ENCODE data around the gene EFCAB7.

The EFCAB7 gene

GRCh38 chr1:63522891-63523728 lies at the start of gene EFCAB7, which contains the start of gene ITGB3BP:
Gene EFCAB7 (plus strand): TSS chr1:63523525. CDS start chr1:63525573, 2,048 bp downstream.
Gene ITGB3BP (minus strand): TSS chr1:63523225. CDS start chr1:63523133, 92 bp downstream.
- DNase-seq (ENCODE audit: low read depth in 3 of 3): peak; percentile 69 to 79 (median 72)

GRCh38 chr1:63475761-63476160 lies 47.6 kb upstream of the EFCAB7 start:
- DNase-seq (ENCODE audit: low read depth in 3 of 3): no peak

- no peak for DNase-seq (ENCODE audit: low read depth in 3 of 3)
These were observed 43.3 kb upstream of the EFCAB7 start for GRCh38 chr1:63480057-63480456.

- no peak for DNase-seq (ENCODE audit: low read depth in 3 of 3)
These were observed 36.7 kb upstream of the EFCAB7 start for GRCh38 chr1:63486629-63487028.

GRCh38 chr1:63487336-63488065 lies 35.8 kb upstream of the EFCAB7 start:
- DNase-seq (ENCODE audit: low read depth in 3 of 3): no peak

- no peak for DNase-seq (ENCODE audit: low read depth in 3 of 3)
These were observed 25.7 kb upstream of the EFCAB7 start for GRCh38 chr1:63497577-63497976.

- no peak for DNase-seq (ENCODE audit: low read depth in 3 of 3)
These were observed 25.2 kb upstream of the EFCAB7 start for GRCh38 chr1:63498106-63498505.

GRCh38 chr1:63501256-63501655 lies 22.1 kb upstream of the EFCAB7 start:
- no peak for DNase-seq (ENCODE audit: low read depth in 3 of 3)

GRCh38 chr1:63506782-63507181 lies 16.5 kb upstream of the EFCAB7 start:
- no peak for DNase-seq (ENCODE audit: low read depth in 3 of 3)

- no peak for DNase-seq (ENCODE audit: low read depth in 3 of 3)
These were observed 13.6 kb upstream of the EFCAB7 start for GRCh38 chr1:63509718-63510117.

- no peak for DNase-seq (ENCODE audit: low read depth in 3 of 3)
These were observed 10.7 kb upstream of the EFCAB7 start for GRCh38 chr1:63512584-63512983.

- no peak for DNase-seq (ENCODE audit: low read depth in 3 of 3)
These were observed 6.7 kb upstream of the EFCAB7 start for GRCh38 chr1:63516629-63517028.

- no peak for DNase-seq (ENCODE audit: low read depth in 3 of 3)
These were observed 413 bp downstream of the EFCAB7 start for GRCh38 chr1:63523738-63524137.

- no peak for DNase-seq (ENCODE audit: low read depth in 3 of 3)
These were observed 876 bp downstream of the EFCAB7 start for GRCh38 chr1:63524201-63524600.

GRCh38 chr1:63532727-63533126 lies 9.4 kb downstream of the EFCAB7 start:
- no peak for DNase-seq (ENCODE audit: low read depth in 3 of 3)

- no peak for DNase-seq (ENCODE audit: low read depth in 3 of 3)
These were observed 10.6 kb downstream of the EFCAB7 start for GRCh38 chr1:63533931-63534330.

GRCh38 chr1:63534406-63534805 lies 11.1 kb downstream of the EFCAB7 start:
- DNase-seq (ENCODE audit: low read depth in 3 of 3): no peak

- DNase-seq (ENCODE audit: low read depth in 3 of 3): no peak
These were observed 13.7 kb downstream of the EFCAB7 start for GRCh38 chr1:63537006-63537405.

- no peak for DNase-seq (ENCODE audit: low read depth in 3 of 3)
These were observed 14.6 kb downstream of the EFCAB7 start for GRCh38 chr1:63537940-63538339.

GRCh38 chr1:63545780-63546179 lies 22.5 kb downstream of the EFCAB7 start:
- DNase-seq (ENCODE audit: low read depth in 3 of 3): no peak

- DNase-seq (ENCODE audit: low read depth in 3 of 3): no peak
These were observed 24.4 kb downstream of the EFCAB7 start for GRCh38 chr1:63547621-63548294.

- no peak for DNase-seq (ENCODE audit: low read depth in 3 of 3)
These were observed 25.0 kb downstream of the EFCAB7 start for GRCh38 chr1:63548303-63548702.
